HepG2 (cell line): ENCODE results near the gene SCYL1.

Experiments
- BHLHE40 ChIP-seq: IDR thresholded peaks from 2 replicates; pipeline ENCODE4 v1.6.1; 2011; ENCODE audit warnings: low read length, improper control_type of control experiment
- CTCF ChIP-seq: sonication (generic); formaldehyde crosslinking; IDR thresholded peaks from 2 replicates; pipeline ENCODE4 v1.5.0; 2020; ENCODE audit warnings: mild to moderate bottlenecking, missing genetic modification reagents, moderate library complexity
- STAT6 ChIP-seq: sonication (generic); formaldehyde crosslinking; IDR thresholded peaks from 2 replicates; pipeline ENCODE4 v1.4.0; 2020; ENCODE audit warnings: missing genetic modification reagents, mild to moderate bottlenecking, borderline replicate concordance
- ZNF24 ChIP-seq: fragments of 450-650 bp; IDR thresholded peaks from 2 replicates; pipeline ENCODE4 v1.6.1; 2017; ENCODE audit warnings: antibody characterized with exemption, mild to moderate bottlenecking
- ZNF44 ChIP-seq: sonication (generic); formaldehyde crosslinking; IDR thresholded peaks from 2 replicates; pipeline ENCODE4 v1.5.1; 2020; ENCODE audit warnings: mild to moderate bottlenecking, missing genetic modification reagents

- TF ChIP-seq BHLHE40, result no peak
- no peak for TF ChIP-seq CTCF (CRISPR knock-in tag)
- no peak for TF ChIP-seq STAT6 (CRISPR knock-in tag)
- TF ChIP-seq ZNF44 (CRISPR knock-in tag), result no peak
- TF ChIP-seq ZNF24, result no peak
These were observed 4.0 kb downstream of the SCYL1 start for GRCh38 chr11:65528819-65529350.
